A549 (cell line): ENCODE data around the gene ADH4. TPM values are rescaled to one million over a fixed set of nuclear protein-coding genes. Genes with fewer than 3 reads are reported as not detected.

ENCODE experiments used
- ATAC-seq, 2 experiments: fragments of 200-7000 bp in 1 of 2; fragments of >200 bp in 1 of 2; cut with Nextera tagmentation in 1 of 2; cut with Tn5 transposase in 1 of 2; 3 replicates each; pipeline versions ENCODE4 v1.8.0 to v1.9.1; 2018 to 2020; ENCODE audit warnings: mild to moderate bottlenecking in 1 of 2, moderate library complexity in 1 of 2
- CTCF ChIA-PET: fragments of 300-600 bp; sonication (Branson Sonifier 250); formaldehyde crosslinking; extraction: SDS; loops from one replicate; lab custom pipeline; 2021; ENCODE audit warnings: antibody characterized with exemption, inconsistent platforms; lab: Yijun Ruan, JAX
- POLR2A ChIA-PET: fragments of 350-600 bp; formaldehyde crosslinking; extraction: SDS; loops from one replicate; lab custom pipeline; 2021; ENCODE audit warnings: antibody characterized with exemption, inconsistent platforms; lab: Yijun Ruan, JAX
- DNase-seq, 2 experiments: peaks; one replicate each; pipeline versions ENCODE4 v3.0.0 to v3.0.0-alpha.2; 2011 to 2016; ENCODE audit warnings: low read depth in 1 of 2, low spot score in 1 of 2
- FAIRE-seq: peaks from 2 replicates; lab custom pipeline; 2011; peaks lifted over from hg19 to GRCh38; lab: Jason Lieb, UNC
- H3K27ac ChIP-seq, 2 experiments: fragments of >200 bp; sonication (Bioruptor Twin); formaldehyde crosslinking; 3 replicates each; pipeline ENCODE4 v1.5.1; 2016 to 2017
- H3K4me1 ChIP-seq: fragments of >200 bp; sonication (Bioruptor Twin); formaldehyde crosslinking; 3 replicates; pipeline ENCODE4 v1.6.1; 2016
- H3K4me2 ChIP-seq: fragments of >200 bp; sonication (Bioruptor Twin); formaldehyde crosslinking; 3 replicates; pipeline ENCODE4 v1.6.1; 2016
- H3K4me3 ChIP-seq: fragments of >200 bp; sonication (Bioruptor Twin); formaldehyde crosslinking; 3 replicates; pipeline ENCODE4 v1.5.1; 2016
- H3K9me3 ChIP-seq: fragments of >200 bp; sonication (Bioruptor Twin); formaldehyde crosslinking; 3 replicates; pipeline ENCODE4 v1.6.1; 2016
- ATOH8 ChIP-seq: fragments of 250-450 bp; sonication (Bioruptor Pico); IDR thresholded peaks from 2 replicates; pipeline ENCODE4 v1.5.0; 2020; ENCODE audit warnings: low read depth, mild to moderate bottlenecking, moderate library complexity
- CBX8 ChIP-seq: fragments of 200-600 bp; sonication (generic); IDR thresholded peaks from 2 replicates; pipeline ENCODE4 v1.6.1; 2016
- CTCF ChIP-seq: fragments of >200 bp; sonication (Bioruptor Twin); formaldehyde crosslinking; IDR thresholded peaks from 3 replicates; pipeline ENCODE4 v1.5.1; 2016
- E2F6 ChIP-seq: IDR thresholded peaks from 2 replicates; pipeline ENCODE4 v1.6.1; 2012; ENCODE audit warnings: low read depth, borderline replicate concordance
- EHF ChIP-seq: fragments of 250-450 bp; sonication (Bioruptor Pico); IDR thresholded peaks from 2 replicates; pipeline ENCODE4 v1.5.0; 2020; ENCODE audit warnings: mild to moderate bottlenecking
- EHMT2 ChIP-seq: fragments of 200-600 bp; sonication (generic); IDR thresholded peaks from 2 replicates; pipeline ENCODE4 v1.6.1; 2016; ENCODE audit warnings: antibody characterized with exemption, low read depth, mild to moderate bottlenecking, moderate library complexity
- ELK1 ChIP-seq: fragments of 150-350 bp; IDR thresholded peaks from 2 replicates; pipeline ENCODE4 v1.6.1; 2014; ENCODE audit warnings: low read depth, mild to moderate bottlenecking, low read length
- EP300 ChIP-seq, 2 experiments: fragments of >200 bp; sonication (Bioruptor Twin); formaldehyde crosslinking; IDR thresholded peaks; 2 replicates in 1 of 2; 3 replicates in 1 of 2; pipeline ENCODE4 v1.6.1; 2016 to 2017
- FOSB ChIP-seq: fragments of 250-450 bp; sonication (Bioruptor Pico); IDR thresholded peaks from 2 replicates; pipeline ENCODE4 v1.5.0; 2020; ENCODE audit warnings: mild to moderate bottlenecking, moderate library complexity
- HDAC2 ChIP-seq: fragments of 200-600 bp; sonication (generic); IDR thresholded peaks from 2 replicates; pipeline ENCODE4 v1.6.1; 2016
- HES2 ChIP-seq: fragments of >200 bp; sonication (Bioruptor Twin); formaldehyde crosslinking; IDR thresholded peaks from 2 replicates; pipeline ENCODE4 v1.6.1; 2016
- HEYL ChIP-seq: fragments of 250-450 bp; sonication (Bioruptor Pico); IDR thresholded peaks from 2 replicates; pipeline ENCODE4 v1.8.0; 2021; ENCODE audit warnings: mild to moderate bottlenecking, moderate library complexity
- HOXB5 ChIP-seq: fragments of 250-450 bp; sonication (Bioruptor Pico); IDR thresholded peaks from 2 replicates; pipeline ENCODE4 v1.5.0; 2020; ENCODE audit warnings: mild to moderate bottlenecking, moderate library complexity
- JUN ChIP-seq, 2 experiments: fragments of >200 bp; sonication (Bioruptor Twin); formaldehyde crosslinking; IDR thresholded peaks; 2 replicates in 1 of 2; 3 replicates in 1 of 2; pipeline ENCODE4 v1.6.1; 2016 to 2017
- KDM5A ChIP-seq: fragments of 200-600 bp; sonication (generic); IDR thresholded peaks from 2 replicates; pipeline ENCODE4 v1.6.1; 2016; ENCODE audit warnings: antibody characterized with exemption, mild to moderate bottlenecking
- MAFK ChIP-seq: fragments of 450-650 bp; IDR thresholded peaks from 2 replicates; pipeline ENCODE4 v1.6.1; 2014; ENCODE audit not compliant: partially characterized antibody
- REST ChIP-seq: fragments of 200-600 bp; sonication (generic); IDR thresholded peaks from 2 replicates; pipeline ENCODE4 v1.6.1; 2016; ENCODE audit warnings: antibody characterized with exemption, mild to moderate bottlenecking, moderate library complexity
- RFX5 ChIP-seq: fragments of 450-650 bp; IDR thresholded peaks from 2 replicates; pipeline ENCODE4 v1.7.1; 2014; ENCODE audit warnings: antibody characterized with exemption, mild to moderate bottlenecking, moderate library complexity
- SMC3 ChIP-seq: fragments of >200 bp; sonication (Bioruptor Twin); formaldehyde crosslinking; IDR thresholded peaks from 3 replicates; pipeline ENCODE4 v1.6.1; 2018; ENCODE audit warnings: inconsistent platforms
- ZC3H11A ChIP-seq: fragments of 450-650 bp; IDR thresholded peaks from 2 replicates; pipeline ENCODE4 v1.6.1; 2014; ENCODE audit warnings: antibody characterized with exemption, mild to moderate bottlenecking
- ZSCAN20 ChIP-seq: fragments of 250-450 bp; sonication (Bioruptor Pico); IDR thresholded peaks from 2 replicates; pipeline ENCODE4 v1.8.0; 2022; ENCODE audit warnings: mild to moderate bottlenecking, moderate library complexity
- WGBS: methylation state at CpG from one replicate; pipeline ENCODE4 v1.1.6; 2017; ENCODE audit errors: missing lambda C conversion rate; 5-methylcytosine and 5-hydroxymethylcytosine counted together
- polyA plus RNA-seq, 4 experiments: library from polyadenylated mRNA; depleted of rRNA in 3 of 4; stranded (reverse); fragments of >200 nt; fragmentation: RNase III in 1 of 4; extraction: RNeasy Plus Mini Kit Qiagen cat#74134 plus additional on column Dnase treatment in 1 of 4; gene quantifications; 2 replicates in 3 of 4; 3 replicates in 1 of 4; pipeline ENCODE4 v1.2.3, GENCODE V29; 2011 to 2017

ADH4 gene
- polyA plus RNA-seq, 2 of the 4 experiments (the other 2 are of a cell fraction), result 0.16 TPM; not detected in 1

GRCh38 chr4:99134586-99134985 is 9.5 kb downstream of the ADH4 start:
- ATAC-seq (no peak), DNase-seq (no peak), FAIRE-seq (no peak)
- Histone ChIP-seq H3K27ac (no peak overlapping the region), H3K4me1 (no peaks in the 10 kb centered on the region), H3K4me3 (no peak overlapping the region), H3K9me3 (no peaks in the 10 kb centered on the region), H3K4me2 (no peak overlapping the region)
- ChIA-PET CTCF (interaction anchor here (1.0 kb wide), 1 partner anchor 31 kb away, joined by 3 read pairs; no protein-coding TSS in a partner anchor), POLR2A (no interaction called here)
- 90% methylated on average over 3 of the region's 3 CpGs for WGBS
- no peak for TF ChIP-seq ZC3H11A
- TF ChIP-seq SMC3, result no peak
- TF ChIP-seq EHF (CRISPR knock-in tag), result no peak
- TF ChIP-seq HDAC2, result no peak
- no peak for TF ChIP-seq ATOH8
- TF ChIP-seq MAFK, result no peak
- no peak for TF ChIP-seq ELK1
- no peak for TF ChIP-seq HEYL (CRISPR knock-in tag)
- no peak for TF ChIP-seq E2F6
- no peak for TF ChIP-seq EHMT2

GRCh38 chr4:99131378-99131777 is 12.7 kb downstream of the ADH4 start:
- Histone ChIP-seq H3K4me1 (no peaks in the 10 kb centered on the region), H3K4me3 (no peak overlapping the region), H3K27ac (no peak overlapping the region), H3K9me3 (no peaks in the 10 kb centered on the region)
- no peak for ATAC-seq
- WGBS, result 5% methylated on average over 2 of the region's 2 CpGs
- POLR2A ChIA-PET, result no interaction called here
- TF ChIP-seq ZSCAN20 (CRISPR knock-in tag), result no peak
- TF ChIP-seq CBX8, result no peak
- TF ChIP-seq HES2, result no peak
- TF ChIP-seq ELK1, result no peak
- TF ChIP-seq ZC3H11A, result no peak
- TF ChIP-seq EP300 (IDR thresholded peaks at IDR 0.05), result no peak
- TF ChIP-seq RFX5, result no peak
- TF ChIP-seq FOSB, result no peak
- TF ChIP-seq EHMT2, result no peak
- TF ChIP-seq KDM5A, result no peak
- TF ChIP-seq HDAC2, result no peak
- no peak for TF ChIP-seq HOXB5 (CRISPR knock-in tag)
- TF ChIP-seq REST, result no peak
- no peak for TF ChIP-seq JUN (IDR thresholded peaks at IDR 0.05)
- TF ChIP-seq CTCF, result no peak
- TF ChIP-seq, all 56 proteins: peak for 0
- FAIRE-seq (no peak), DNase-seq (no peak)
- no peak overlapping the region for H3K4me2 ChIP-seq
- CTCF ChIA-PET, result no interaction called here
